PC-9 (cell line): ENCODE measurements around the gene STARD10.

ENCODE experiments used
- EZH2 ChIP-seq: fragments of 200-600 bp; sonication (generic); IDR thresholded peaks from 2 replicates; pipeline ENCODE4 v1.8.0; 2017; ENCODE audit warnings: antibody characterized with exemption, low read depth
- TF ChIP-seq, protein P1 (sequence below): fragments of 200-600 bp; sonication (generic); conservative IDR thresholded peaks from 2 replicates; pipeline ENCODE4 v1.6.1; 2017; ENCODE audit warnings: mixed run types, antibody characterized with exemption, mild to moderate bottlenecking, moderate library complexity

- TF ChIP-seq, protein P1, sequence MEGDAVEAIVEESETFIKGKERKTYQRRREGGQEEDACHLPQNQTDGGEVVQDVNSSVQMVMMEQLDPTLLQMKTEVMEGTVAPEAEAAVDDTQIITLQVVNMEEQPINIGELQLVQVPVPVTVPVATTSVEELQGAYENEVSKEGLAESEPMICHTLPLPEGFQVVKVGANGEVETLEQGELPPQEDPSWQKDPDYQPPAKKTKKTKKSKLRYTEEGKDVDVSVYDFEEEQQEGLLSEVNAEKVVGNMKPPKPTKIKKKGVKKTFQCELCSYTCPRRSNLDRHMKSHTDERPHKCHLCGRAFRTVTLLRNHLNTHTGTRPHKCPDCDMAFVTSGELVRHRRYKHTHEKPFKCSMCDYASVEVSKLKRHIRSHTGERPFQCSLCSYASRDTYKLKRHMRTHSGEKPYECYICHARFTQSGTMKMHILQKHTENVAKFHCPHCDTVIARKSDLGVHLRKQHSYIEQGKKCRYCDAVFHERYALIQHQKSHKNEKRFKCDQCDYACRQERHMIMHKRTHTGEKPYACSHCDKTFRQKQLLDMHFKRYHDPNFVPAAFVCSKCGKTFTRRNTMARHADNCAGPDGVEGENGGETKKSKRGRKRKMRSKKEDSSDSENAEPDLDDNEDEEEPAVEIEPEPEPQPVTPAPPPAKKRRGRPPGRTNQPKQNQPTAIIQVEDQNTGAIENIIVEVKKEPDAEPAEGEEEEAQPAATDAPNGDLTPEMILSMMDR = no peak
- TF ChIP-seq EZH2 = no peak
These were observed 15.0 kb downstream of the STARD10 start for GRCh38 chr11:72778535-72779494.
